ENCODE results near the gene SMC1B.

- TF ChIP-seq EZH2phosphoT487 (conservative IDR thresholded peaks at IDR 0.05; ENCODE audit: low read length), result no peak
- TF ChIP-seq CTCF (IDR thresholded peaks at IDR 0.05; ENCODE audit: insufficient read depth, low read length, poor library complexity, severe bottlenecking), result no peak
Measured at GRCh38 chr22:45332001-45332400, 81.4 kb downstream of the SMC1B start.

Measured in SU-DHL-6 (cell line).